ENCODE results near the gene XAGE5.
"Not testable (repeated sequence)": the region's sequence is repeated elsewhere in the genome, so short reads cannot be mapped to it uniquely, and the experiment has no call there.

The XAGE5 gene

DNA sequence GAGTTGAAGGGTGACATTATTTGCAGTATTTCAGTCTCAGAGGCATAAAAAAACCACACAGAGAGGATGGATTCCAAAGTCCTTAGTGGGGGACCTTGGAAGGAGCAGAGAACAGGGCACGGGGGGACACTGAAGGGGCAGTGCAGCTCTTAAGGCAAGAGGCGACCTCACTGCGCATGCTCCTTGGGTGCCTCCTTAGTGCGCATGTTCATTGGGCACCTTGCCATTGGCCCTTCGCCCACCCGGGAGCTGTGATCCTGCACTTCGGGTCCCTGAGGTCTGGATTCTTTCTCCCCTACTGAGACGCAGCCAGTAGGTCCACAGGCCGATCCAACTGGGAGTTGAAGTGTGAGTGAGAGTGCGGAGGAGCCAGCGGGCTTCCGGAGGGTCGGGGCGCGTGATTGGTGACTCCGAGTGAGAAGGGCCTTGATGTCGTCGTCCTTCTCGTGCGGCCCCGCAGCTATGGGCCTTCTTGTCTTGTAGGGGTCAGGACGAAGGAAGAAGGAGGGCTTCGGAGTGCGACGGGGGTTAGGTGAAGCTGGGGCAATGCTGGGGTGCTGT, at the start of gene XAGE5:
XAGE5 (plus strand) TSS at position 223 of the 561 bp plus-strand sequence. CDS start 1,280 bp downstream, outside the sequence.
- no peak for DNase-seq (ENCODE audit: insufficient read length, low spot score)
- no peak for FAIRE-seq

DNA sequence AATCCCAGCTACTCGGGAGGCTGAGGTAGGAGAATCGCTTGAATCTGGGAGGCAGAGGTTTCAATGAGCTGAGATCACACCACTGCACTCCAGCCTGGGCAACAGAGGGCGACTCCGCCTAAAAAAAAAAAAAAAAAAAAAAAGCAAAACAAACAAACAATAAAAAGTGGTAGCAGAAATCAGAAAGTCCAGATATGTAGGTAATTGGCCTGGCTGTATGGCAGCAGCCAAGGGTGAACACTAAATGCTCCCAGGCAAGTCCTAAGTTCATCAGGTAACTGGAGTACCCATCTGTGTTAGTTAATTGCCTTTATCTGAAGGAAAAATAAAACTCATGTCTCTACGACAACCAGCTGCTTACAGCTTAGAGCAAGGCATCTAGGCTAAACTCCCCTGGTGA, 45.1 kb upstream of the XAGE5 start:
- FAIRE-seq; DNase-seq (ENCODE audit: insufficient read length, low spot score): not testable (repeated sequence)

GRCh38 chrX:52773504-52773903, 37.6 kb upstream of the XAGE5 start:
- DNase-seq (ENCODE audit: insufficient read length, low spot score); FAIRE-seq: not testable (repeated sequence)

- not testable (repeated sequence) for FAIRE-seq; DNase-seq (ENCODE audit: insufficient read length, low spot score)
Measured at GRCh38 chrX:52797327-52797726, 13.8 kb upstream of the XAGE5 start, which contains the start of gene SPANXN5. Gene SPANXN5, minus strand, starts transcription at chrX:52797427. Its CDS starts 79 bp downstream, at chrX:52797348.

DNA sequence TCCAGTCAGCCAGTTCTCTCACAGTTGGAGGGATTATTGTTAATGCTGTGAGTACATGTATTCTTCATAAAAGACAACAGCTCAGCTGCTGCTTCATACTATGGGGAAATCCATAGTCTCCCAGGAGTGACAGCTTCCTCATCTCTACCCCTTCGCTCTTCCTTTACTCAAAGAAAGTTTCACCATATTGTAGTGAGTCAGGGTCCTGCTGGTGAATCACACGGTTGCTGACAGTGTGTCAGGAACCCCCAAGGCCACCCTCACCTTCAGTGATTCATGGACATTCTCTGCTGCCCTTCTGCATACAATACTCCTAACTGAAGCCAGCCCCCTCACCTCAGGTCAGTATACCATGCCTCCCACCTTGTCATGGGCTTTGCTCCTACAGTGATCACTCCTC, 6.2 kb upstream of the XAGE5 start:
- DNase-seq (ENCODE audit: insufficient read length, low spot score); FAIRE-seq: not testable (repeated sequence)

DNA sequence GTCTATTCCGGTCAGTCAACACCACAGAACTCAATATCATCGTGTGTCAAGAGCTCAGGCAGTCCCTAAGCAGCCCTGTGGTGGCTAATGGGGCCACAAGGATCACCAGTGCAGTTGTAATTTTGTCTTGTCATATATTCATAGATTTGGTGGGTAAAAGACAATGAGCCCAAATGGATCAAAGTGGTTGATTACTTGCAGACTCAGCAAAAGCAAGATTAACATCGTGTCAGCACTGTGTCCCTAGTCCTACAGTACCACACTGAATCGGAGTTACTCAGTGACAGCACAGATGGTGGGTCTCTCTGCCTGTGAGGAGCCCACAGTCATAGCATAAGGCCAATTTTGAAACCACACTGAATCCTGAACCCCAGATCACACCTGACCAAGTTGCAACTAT, 8.7 kb downstream of the XAGE5 start:
- no peak for FAIRE-seq
- no peak for DNase-seq (ENCODE audit: insufficient read length, low spot score)

DNA sequence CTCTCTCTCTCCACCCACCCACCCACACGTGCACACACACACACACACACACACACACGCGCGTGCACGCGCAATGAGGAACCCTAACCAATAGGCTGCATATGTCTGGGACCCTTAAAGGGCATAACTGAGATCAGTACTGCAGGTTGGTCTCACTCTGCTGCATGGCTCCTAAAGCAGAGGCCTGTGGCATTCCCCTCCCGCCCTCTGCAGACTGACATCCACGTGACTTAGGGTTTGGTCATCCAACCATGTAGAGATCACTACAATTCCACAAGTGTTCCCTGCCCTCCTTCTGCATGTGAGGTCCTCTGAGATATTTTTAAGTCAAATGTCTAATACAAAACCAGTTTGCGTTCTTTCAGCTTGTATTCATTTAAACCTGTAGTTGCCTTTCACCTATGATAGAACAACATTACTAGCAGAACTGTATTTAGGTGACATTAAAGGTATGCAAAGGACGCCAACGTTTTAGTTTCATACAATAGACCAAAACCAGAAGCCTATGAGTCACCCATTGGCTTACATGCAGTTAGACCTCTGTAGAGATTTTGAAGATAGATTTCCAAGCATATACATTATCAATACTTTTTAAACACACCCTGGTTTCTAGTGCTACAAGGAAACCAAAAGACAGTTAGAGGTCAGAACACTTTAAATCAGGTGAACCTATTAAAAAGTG, 10.1 kb downstream of the XAGE5 start:
- DNase-seq (ENCODE audit: insufficient read length, low spot score) (no peak), FAIRE-seq (no peak)

GRCh38 chrX:52824608-52825007, 13.5 kb downstream of the XAGE5 start:
- DNase-seq (ENCODE audit: insufficient read length, low spot score): no peak
- FAIRE-seq: no peak

DNA sequence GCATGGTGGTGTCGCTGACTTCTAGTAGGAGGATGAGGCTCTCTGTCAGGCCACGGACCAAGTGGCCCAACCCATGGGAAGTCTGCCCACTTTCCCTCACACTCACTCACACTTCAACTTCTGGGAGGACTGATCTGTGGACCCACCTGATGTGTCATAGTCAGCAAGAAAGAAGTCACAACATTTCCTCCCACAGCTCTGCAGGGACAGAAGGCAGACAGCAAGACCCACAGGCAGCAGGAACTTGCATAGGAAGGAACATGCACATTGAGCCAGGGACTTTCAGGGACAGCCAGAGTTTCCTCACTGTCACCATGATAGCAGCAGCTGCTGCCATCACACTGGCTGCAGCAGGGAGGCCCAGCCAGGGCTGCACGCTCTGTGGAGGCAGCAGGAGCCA, 19.5 kb downstream of the XAGE5 start:
- FAIRE-seq (no peak), DNase-seq (ENCODE audit: insufficient read length, low spot score) (no peak)

DNA sequence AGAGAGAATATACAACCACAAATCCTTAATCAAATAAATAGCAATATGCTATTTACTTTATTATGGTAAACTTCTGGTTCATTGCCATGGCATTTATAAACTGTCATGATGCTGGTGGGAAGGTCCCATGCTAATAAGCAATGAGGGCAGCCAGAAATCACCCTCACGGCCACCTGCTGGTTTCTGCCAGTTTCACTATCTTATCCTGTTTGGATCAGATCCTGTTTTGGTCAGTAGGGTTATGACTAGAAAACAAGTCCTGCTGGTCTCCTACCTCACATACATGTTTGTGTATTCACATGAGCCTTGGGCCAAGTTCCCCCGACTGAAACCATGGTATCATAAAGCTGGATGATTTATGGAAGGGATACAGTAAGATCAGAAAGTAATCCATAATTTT, 28.1 kb downstream of the XAGE5 start:
- no peak for FAIRE-seq
- DNase-seq (ENCODE audit: insufficient read length, low spot score): no peak

DNA sequence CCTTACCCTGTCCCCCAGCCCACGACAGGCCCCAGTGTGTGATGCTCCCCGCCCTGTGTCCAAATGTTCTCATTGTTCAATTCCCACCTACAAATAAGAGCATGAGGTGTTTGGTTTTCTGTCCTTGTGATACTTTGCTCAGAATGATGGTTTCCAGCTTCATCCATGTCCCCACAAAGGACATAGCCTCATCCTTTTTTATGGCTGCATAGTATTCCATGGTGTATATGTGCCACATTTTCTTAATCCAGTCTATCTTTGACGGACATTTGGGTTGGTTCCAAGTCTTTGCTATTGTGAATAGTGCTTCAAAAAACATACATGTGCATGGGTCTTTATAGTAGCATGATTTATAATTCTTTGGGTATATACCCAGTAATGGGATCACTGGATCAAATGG, 32.5 kb downstream of the XAGE5 start:
- FAIRE-seq; DNase-seq (ENCODE audit: insufficient read length, low spot score): not testable (repeated sequence)

- no peak for FAIRE-seq
Measured at GRCh38 chrX:52852110-52852860, 41.2 kb downstream of the XAGE5 start.

GRCh38 chrX:52856991-52857525, 46.0 kb downstream of the XAGE5 start:
- not testable (repeated sequence) for FAIRE-seq; DNase-seq (ENCODE audit: insufficient read length, low spot score)

More at GRCh38 chrX:52852110-52852860, 41.2 kb downstream of the XAGE5 start:
- no peak for DNase-seq (ENCODE audit: insufficient read length, low spot score)

GRCh38 chrX:52865343-52865998, 54.4 kb downstream of the XAGE5 start:
- DNase-seq (ENCODE audit: insufficient read length, low spot score) (no peak), FAIRE-seq (no peak)

Data from HTR-8/SVneo (cell line).